Upper lobe of left lung (tissue), 6 donors: Measurements from ENCODE around the gene PAGR1. TPM values are rescaled to one million over a fixed set of nuclear protein-coding genes. Genes with fewer than 3 reads are reported as not detected.

Source experiments
- ATAC-seq, 2 donors: fragments of 200-7000 bp; cut with Tn5 transposase; one replicate each; pipeline ENCODE4 v1.9.1; 2022; ENCODE audit warnings: mild to moderate bottlenecking in 2 of 2, moderate library complexity in 2 of 2; ENCODE audit not compliant: low FRiP score in 2 of 2
- DNase-seq, 2 donors: peaks; one replicate each; pipeline ENCODE4 v3.0.0-alpha.2; 2019 to 2020
- H3K27ac ChIP-seq, 4 donors: fragments of 200-600 bp; sonication (generic); one replicate each; pipeline ENCODE4 v1.5.1; 2016 to 2019
- H3K27me3 ChIP-seq, 4 donors: fragments of 200-600 bp; sonication (generic); one replicate each; pipeline ENCODE4 v1.5.1; 2017 to 2019
- H3K36me3 ChIP-seq, 4 donors: fragments of 200-600 bp; sonication (generic); one replicate each; pipeline ENCODE4 v1.5.1; 2016 to 2019
- H3K4me1 ChIP-seq, 4 donors: fragments of 200-600 bp; sonication (generic); one replicate each; pipeline ENCODE4 v1.5.1; 2018 to 2019
- H3K4me3 ChIP-seq, 4 donors: fragments of 200-600 bp; sonication (generic); one replicate each; pipeline ENCODE4 v1.5.1; 2017 to 2019; ENCODE audit warnings: mild to moderate bottlenecking in 2 of 4, moderate library complexity in 1 of 4
- H3K9me3 ChIP-seq, 4 donors: fragments of 200-600 bp; sonication (generic); one replicate each; pipeline ENCODE4 v1.5.1; 2018 to 2019
- EP300 ChIP-seq, 4 donors: sonication (generic); formaldehyde crosslinking; IDR thresholded peaks; one replicate each; pipeline ENCODE4 v1.5.1; 2017; ENCODE audit warnings: antibody characterized with exemption in 4 of 4, control low read depth in 2 of 4
- POLR2A ChIP-seq, 4 donors: fragments of 450-650 bp; IDR thresholded peaks; one replicate each; pipeline ENCODE4 v1.5.1; 2016 to 2017; ENCODE audit warnings: antibody characterized with exemption in 4 of 4, mild to moderate bottlenecking in 2 of 4
- POLR2AphosphoS5 ChIP-seq, 2 donors: sonication (generic); formaldehyde crosslinking; IDR thresholded peaks; one replicate each; pipeline ENCODE4 v1.5.1; 2017; ENCODE audit warnings: antibody characterized with exemption in 2 of 2
- WGBS, 2 donors: methylation state at CpG; one replicate each; pipeline ENCODE4 v1.1.5; 2017 to 2018; 5-methylcytosine and 5-hydroxymethylcytosine counted together
- total RNA-seq, 6 donors: library from RNA; depleted of rRNA in 4 of 6; stranded (reverse); fragments of >200 nt in 4 of 6; gene quantifications; one replicate each; pipeline versions ENCODE4 v1.1.0 to v1.2.1, GENCODE V29; 2016 to 2021
- TF ChIP-seq, protein P1 (sequence below), 6 experiments: fragments of 450-650 bp in 4 of 6; fragments of 200-600 bp in 2 of 6; sonication (generic) in 2 of 6; IDR thresholded peaks; one replicate each; pipeline ENCODE4 v1.5.1; 2016 to 2019; ENCODE audit warnings: antibody characterized with exemption in 6 of 6
- donor health status: DM: no; HTN: no; CAD: no; lungs with moderate emphysema.
- donor health status: DM: no; HTN: yes; CAD: no; lungs with severe emphysema.

Gene PAGR1
- total RNA-seq, 6 donors from 2014 or later, result 22.6 to 49.5 (median 34.6) TPM

DNA sequence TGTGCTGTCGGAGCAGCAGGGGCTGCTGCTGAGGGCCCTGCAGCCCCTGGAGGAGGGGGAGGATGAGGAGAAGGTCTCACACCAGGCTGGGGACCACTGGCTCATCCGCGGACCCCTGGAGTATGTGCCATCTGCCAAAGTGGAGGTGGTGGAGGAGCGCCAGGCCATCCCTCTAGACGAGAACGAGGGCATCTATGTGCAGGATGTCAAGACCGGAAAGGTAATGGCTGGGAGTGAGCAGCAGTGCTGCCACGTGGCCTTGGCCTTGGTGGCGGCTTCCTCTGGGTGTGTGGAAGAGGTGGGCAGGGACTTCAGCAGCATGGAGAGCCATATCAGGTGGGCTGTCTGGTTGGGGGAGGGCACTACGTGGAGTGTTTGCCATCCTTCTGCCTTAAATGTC, 24.3 kb downstream of the PAGR1 start:
- H3K4me3 ChIP-seq, result no peak overlapping the region
- H3K27me3 ChIP-seq, result no peaks in the 10 kb centered on the region
- DNase-seq (no peak), ATAC-seq (no peak)
- peaks cover 49 to 99% (median 92%) of the 10 kb centered on the region in 4 donors for H3K36me3 ChIP-seq
- H3K27ac ChIP-seq, result no peak overlapping the region
- no peaks in the 10 kb centered on the region for H3K9me3 ChIP-seq
- H3K4me1 ChIP-seq, result peaks cover 0 to 9% (median 2%) of the 10 kb centered on the region in 4 donors
- TF ChIP-seq EP300 (IDR thresholded peaks at IDR 0.05) (no peak), POLR2A (IDR thresholded peaks at IDR 0.05) (no peak), POLR2AphosphoS5 (IDR thresholded peaks at IDR 0.05) (no peak)
- TF ChIP-seq, protein P1, sequence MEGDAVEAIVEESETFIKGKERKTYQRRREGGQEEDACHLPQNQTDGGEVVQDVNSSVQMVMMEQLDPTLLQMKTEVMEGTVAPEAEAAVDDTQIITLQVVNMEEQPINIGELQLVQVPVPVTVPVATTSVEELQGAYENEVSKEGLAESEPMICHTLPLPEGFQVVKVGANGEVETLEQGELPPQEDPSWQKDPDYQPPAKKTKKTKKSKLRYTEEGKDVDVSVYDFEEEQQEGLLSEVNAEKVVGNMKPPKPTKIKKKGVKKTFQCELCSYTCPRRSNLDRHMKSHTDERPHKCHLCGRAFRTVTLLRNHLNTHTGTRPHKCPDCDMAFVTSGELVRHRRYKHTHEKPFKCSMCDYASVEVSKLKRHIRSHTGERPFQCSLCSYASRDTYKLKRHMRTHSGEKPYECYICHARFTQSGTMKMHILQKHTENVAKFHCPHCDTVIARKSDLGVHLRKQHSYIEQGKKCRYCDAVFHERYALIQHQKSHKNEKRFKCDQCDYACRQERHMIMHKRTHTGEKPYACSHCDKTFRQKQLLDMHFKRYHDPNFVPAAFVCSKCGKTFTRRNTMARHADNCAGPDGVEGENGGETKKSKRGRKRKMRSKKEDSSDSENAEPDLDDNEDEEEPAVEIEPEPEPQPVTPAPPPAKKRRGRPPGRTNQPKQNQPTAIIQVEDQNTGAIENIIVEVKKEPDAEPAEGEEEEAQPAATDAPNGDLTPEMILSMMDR (IDR thresholded peaks at IDR 0.05), result no peak
- 92 to 97% methylated on average over 5 to 9 of the region's 10 CpGs for WGBS, 2 donors

DNA sequence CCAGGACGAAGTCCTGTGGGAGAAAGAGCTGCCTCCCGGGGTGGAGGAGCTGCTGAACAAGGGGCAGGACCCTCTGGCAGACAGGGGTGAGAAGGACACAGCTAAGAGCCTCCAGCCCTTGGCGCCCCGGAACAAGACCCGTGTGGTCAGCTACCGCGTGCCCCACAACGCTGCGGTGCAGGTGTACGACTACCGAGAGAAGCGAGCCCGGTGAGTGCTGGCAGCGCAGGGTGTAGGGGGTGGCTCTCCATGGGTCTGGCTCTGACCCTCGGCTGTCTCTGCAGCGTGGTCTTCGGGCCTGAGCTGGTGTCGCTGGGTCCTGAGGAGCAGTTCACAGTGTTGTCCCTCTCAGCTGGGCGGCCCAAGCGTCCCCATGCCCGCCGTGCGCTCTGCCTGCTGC, 25.7 kb downstream of the PAGR1 start:
- 87 to 95% methylated on average over 7 to 21 of the region's 23 CpGs for WGBS, 2 donors
- Histone ChIP-seq H3K27me3 (no peaks in the 10 kb centered on the region), H3K9me3 (no peaks in the 10 kb centered on the region), H3K4me1 (peaks cover 0 to 20% (median 9%) of the 10 kb centered on the region in 4 donors), H3K4me3 (no peak overlapping the region), H3K36me3 (peaks cover 39 to 99% (median 93%) of the 10 kb centered on the region in 4 donors), H3K27ac (no peak overlapping the region)
- ATAC-seq (peak in 1 of 2 donors; percentile 15), DNase-seq (peak in 1 of 2 donors; percentile 68)
- TF ChIP-seq POLR2AphosphoS5 (IDR thresholded peaks at IDR 0.05) (no peak), EP300 (IDR thresholded peaks at IDR 0.05) (no peak), POLR2A (IDR thresholded peaks at IDR 0.05) (no peak)
- TF ChIP-seq, protein P1 (IDR thresholded peaks at IDR 0.05), result no peak

DNA sequence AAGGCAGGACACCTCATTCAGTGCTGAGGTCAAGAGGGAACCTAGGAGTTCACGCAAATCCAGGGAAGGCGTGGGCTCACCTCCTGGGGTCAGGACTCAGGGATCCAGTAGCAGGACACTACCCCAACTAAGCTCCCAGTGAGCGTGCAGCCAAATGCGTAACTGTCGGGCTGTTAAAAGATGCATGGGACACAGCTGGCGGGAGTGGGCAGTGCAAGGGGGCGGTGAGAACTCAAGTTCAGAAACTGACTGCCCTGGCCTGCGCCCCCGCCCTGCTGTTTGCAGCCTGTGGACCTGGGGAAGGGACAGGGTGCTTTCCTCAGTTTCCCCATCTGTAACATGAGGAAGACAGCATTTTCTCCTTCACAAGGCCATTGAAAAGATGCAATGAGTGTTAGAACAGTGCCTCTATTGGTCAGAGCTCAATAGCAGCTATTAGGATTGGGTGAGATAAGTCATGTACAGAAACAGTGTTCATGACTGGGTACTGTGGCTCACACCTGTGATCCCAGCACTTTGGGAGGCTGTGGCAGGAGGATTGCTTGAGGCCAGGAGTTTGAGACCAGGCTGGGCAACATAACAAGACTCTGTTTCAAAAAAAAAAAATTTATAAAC, 26.9 kb downstream of the PAGR1 start:
- no peak for DNase-seq
- WGBS, 2 donors, result 90 to 95% methylated on average over 5 to 9 of the region's 9 CpGs
- ATAC-seq, result no peak
- H3K36me3 ChIP-seq, result peaks cover 44 to 99% (median 93%) of the 10 kb centered on the region in 4 donors
- peaks cover 0 to 20% (median 9%) of the 10 kb centered on the region in 4 donors for H3K4me1 ChIP-seq
- no peak overlapping the region for H3K27ac ChIP-seq
- no peaks in the 10 kb centered on the region for H3K9me3 ChIP-seq
- no peak overlapping the region for H3K4me3 ChIP-seq
- TF ChIP-seq POLR2AphosphoS5 (IDR thresholded peaks at IDR 0.05) (no peak), EP300 (IDR thresholded peaks at IDR 0.05) (no peak)
- no peaks in the 10 kb centered on the region for H3K27me3 ChIP-seq

DNA sequence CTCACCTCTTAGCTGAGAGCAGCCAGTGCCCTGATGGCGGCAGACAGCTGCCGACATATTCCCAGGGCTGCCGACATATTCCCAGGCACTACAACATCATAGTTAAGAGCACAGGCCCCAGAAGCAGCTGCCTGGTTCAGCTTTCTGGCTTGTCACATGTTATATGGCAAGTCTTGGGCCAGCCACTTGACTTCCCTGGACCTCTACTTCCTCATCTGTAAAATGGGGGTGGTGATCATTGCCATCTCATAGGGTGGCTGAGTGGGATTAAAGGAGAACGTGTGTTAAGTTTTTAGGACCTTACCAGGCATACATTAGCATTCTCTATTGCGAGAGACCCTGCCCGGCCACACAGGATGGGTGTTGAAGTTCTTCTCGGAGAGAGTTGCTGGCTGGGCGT, 28.0 kb downstream of the PAGR1 start:
- 96 to 97% methylated on average over 8 of the region's 8 CpGs for WGBS, 2 donors
- peaks cover 0 to 20% (median 13%) of the 10 kb centered on the region in 4 donors for H3K4me1 ChIP-seq
- peaks cover 45 to 96% (median 89%) of the 10 kb centered on the region in 4 donors for H3K36me3 ChIP-seq
- no peak for TF ChIP-seq POLR2AphosphoS5 (IDR thresholded peaks at IDR 0.05)
- no peak for TF ChIP-seq POLR2A (IDR thresholded peaks at IDR 0.05)
- TF ChIP-seq EP300 (IDR thresholded peaks at IDR 0.05), result no peak
- TF ChIP-seq, protein P1 (IDR thresholded peaks at IDR 0.05), result no peak
- H3K4me3 ChIP-seq, result no peak overlapping the region
- DNase-seq, result no peak
- H3K27ac ChIP-seq, result peak overlapping the region; percentile 12 to 61 (median 48)
- no peak for ATAC-seq
- no peaks in the 10 kb centered on the region for H3K27me3 ChIP-seq
- H3K9me3 ChIP-seq, result no peaks in the 10 kb centered on the region

DNA sequence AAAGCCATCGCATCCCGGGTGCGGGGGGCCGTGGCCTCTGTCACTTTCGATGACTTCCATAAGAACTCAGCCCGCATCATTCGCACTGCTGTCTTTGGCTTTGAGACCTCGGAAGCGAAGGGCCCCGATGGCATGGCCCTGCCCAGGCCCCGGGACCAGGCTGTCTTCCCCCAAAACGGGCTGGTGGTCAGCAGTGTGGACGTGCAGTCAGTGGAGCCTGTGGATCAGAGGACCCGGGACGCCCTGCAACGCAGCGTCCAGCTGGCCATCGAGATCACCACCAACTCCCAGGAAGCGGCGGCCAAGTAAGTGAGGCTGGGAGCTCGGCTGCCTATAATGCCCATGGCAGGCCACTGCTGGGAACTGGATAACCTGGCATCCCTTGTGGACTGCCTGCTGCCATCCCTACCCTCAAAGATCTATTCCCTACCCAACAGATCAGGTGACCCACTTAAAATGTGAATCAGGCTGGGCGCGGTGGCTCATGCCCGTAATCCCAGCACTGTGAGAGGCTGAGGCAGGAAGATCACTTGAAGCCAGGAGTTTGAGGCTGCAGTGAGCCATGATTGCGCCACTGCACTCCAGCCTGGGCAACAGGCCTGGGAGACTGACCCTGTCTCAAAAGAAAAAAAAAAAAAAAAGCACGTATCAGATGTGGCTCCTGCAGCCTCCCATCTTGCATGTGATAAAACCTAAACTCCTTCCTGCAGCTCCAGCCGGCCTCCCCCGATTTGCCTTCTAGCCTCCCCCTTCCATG, 28.8 kb downstream of the PAGR1 start:
- H3K27me3 ChIP-seq, result no peaks in the 10 kb centered on the region
- TF ChIP-seq POLR2A (IDR thresholded peaks at IDR 0.05) (no peak), EP300 (IDR thresholded peaks at IDR 0.05) (peak in 2 of 4 donors; percentile 46 to 65), POLR2AphosphoS5 (IDR thresholded peaks at IDR 0.05) (peak in 1 of 2 donors; percentile 16)
- TF ChIP-seq, protein P1 (IDR thresholded peaks at IDR 0.05), result no peak
- H3K4me1 ChIP-seq, result peaks cover 4 to 27% (median 15%) of the 10 kb centered on the region in 4 donors
- H3K4me3 ChIP-seq, result no peak overlapping the region
- ATAC-seq, result peak; percentile 14 to 61
- no peaks in the 10 kb centered on the region for H3K9me3 ChIP-seq
- H3K36me3 ChIP-seq, result peaks cover 45 to 88% (median 82%) of the 10 kb centered on the region in 4 donors
- DNase-seq, result peak; percentile 75 to 87
- H3K27ac ChIP-seq, result peak overlapping the region; percentile 12 to 65 (median 60)
- 88% methylated on average over 26 of the region's 28 CpGs for WGBS, 2 donors
